Psoas muscle (tissue), 8 donors: ENCODE measurements around the gene CLASP1. TPM values are rescaled to one million over a fixed set of nuclear protein-coding genes. Genes with fewer than 3 reads are reported as not detected.
A peak's percentile ranks its signal among the peaks of the same experiment; 100 is the strongest.

Experiments used
- ATAC-seq, 4 donors: fragments of 200-7000 bp; cut with Tn5 transposase; one replicate each; pipeline ENCODE4 v1.9.1; 2020; ENCODE audit warnings: moderate library complexity in 3 of 4, mild to moderate bottlenecking in 2 of 4
- DNase-seq, 2 donors: peaks; one replicate each; pipeline ENCODE4 v3.0.0-alpha.2; 2020
- H3K27ac ChIP-seq: fragments of 200-600 bp; one replicate; pipeline ENCODE4 v1.8.0; 2022
- H3K27me3 ChIP-seq, 3 donors: fragments of 200-600 bp in 1 of 3; one replicate each; pipeline versions ENCODE4 v1.6.1 to v1.8.0; 2013 to 2022; ENCODE audit warnings: low read length in 2 of 3, mild to moderate bottlenecking in 2 of 3, moderate library complexity in 1 of 3; ENCODE audit not compliant: insufficient read depth in 3 of 3
- H3K36me3 ChIP-seq, 2 donors: fragments of 200-600 bp in 1 of 2; one replicate each; pipeline versions ENCODE4 v1.6.1 to v1.8.0; 2013 to 2022; ENCODE audit warnings: low read depth in 1 of 2, mild to moderate bottlenecking in 1 of 2, moderate library complexity in 1 of 2; ENCODE audit not compliant: insufficient read depth in 1 of 2
- H3K4me1 ChIP-seq: fragments of 200-600 bp; one replicate; pipeline ENCODE4 v1.8.0; 2022
- H3K4me3 ChIP-seq: fragments of 200-600 bp; one replicate; pipeline ENCODE4 v1.8.0; 2022; ENCODE audit warnings: mild to moderate bottlenecking
- H3K9me3 ChIP-seq: fragments of 200-600 bp; one replicate; pipeline ENCODE4 v1.8.0; 2022
- WGBS, 3 donors: extraction: QIAGEN DNeasy Blood & Tissue Kit; methylation state at CpG; one replicate each; pipeline versions ENCODE4 v1.1.6 to v1.1.7; 2013; 5-methylcytosine and 5-hydroxymethylcytosine counted together
- intact Hi-C, 2 donors: fragments of 100-400 bp; cut with DNase I; formaldehyde crosslinking; loops; one replicate each; pipeline versions ENCODE4 v1.11.0 to v1.14.2; 2022
- polyA plus RNA-seq, 3 donors: library from polyadenylated mRNA; stranded (reverse); fragments of 200-250 nt; gene quantifications; one replicate each; pipeline ENCODE4 v1.2.3, GENCODE V29; 2013
- total RNA-seq, 4 donors: library from RNA; stranded (reverse); fragmentation: NEBNext Ultra II Directional in 2 of 4; extraction: Animal tissue kit (Norgen Biotek cat#: 25700) in 2 of 4; gene quantifications; one replicate each; pipeline versions ENCODE4 v1.2.1 to v1.2.4, GENCODE V29; 2021 to 2023
- TF ChIP-seq, protein P1 (sequence below): fragments of 200-600 bp; IDR thresholded peaks from one replicate; pipeline ENCODE4 v1.8.0; 2022; ENCODE audit warnings: antibody characterized with exemption
- donor health status: healthy with polysubstance abuse.
- donor health status: DM: no; HTN: no; CAD: no; lungs with moderate emphysema.
- donor health status: Bipolar disorder and iron deficiency.
- donor health status: healthy.
- donor health status: DM: yes; HTN: yes; CAD: no.
- donor health status: DM: no; HTN: no; CAD: no.
- donor health status: DM: no; HTN: no; CAD: no.
- donor health status: DM: yes; HTN: yes; CAD: no.

The CLASP1 gene
- total and polyA plus RNA-seq, 7 donors: 11.6 to 60.7 (median 38.8) TPM

DNA sequence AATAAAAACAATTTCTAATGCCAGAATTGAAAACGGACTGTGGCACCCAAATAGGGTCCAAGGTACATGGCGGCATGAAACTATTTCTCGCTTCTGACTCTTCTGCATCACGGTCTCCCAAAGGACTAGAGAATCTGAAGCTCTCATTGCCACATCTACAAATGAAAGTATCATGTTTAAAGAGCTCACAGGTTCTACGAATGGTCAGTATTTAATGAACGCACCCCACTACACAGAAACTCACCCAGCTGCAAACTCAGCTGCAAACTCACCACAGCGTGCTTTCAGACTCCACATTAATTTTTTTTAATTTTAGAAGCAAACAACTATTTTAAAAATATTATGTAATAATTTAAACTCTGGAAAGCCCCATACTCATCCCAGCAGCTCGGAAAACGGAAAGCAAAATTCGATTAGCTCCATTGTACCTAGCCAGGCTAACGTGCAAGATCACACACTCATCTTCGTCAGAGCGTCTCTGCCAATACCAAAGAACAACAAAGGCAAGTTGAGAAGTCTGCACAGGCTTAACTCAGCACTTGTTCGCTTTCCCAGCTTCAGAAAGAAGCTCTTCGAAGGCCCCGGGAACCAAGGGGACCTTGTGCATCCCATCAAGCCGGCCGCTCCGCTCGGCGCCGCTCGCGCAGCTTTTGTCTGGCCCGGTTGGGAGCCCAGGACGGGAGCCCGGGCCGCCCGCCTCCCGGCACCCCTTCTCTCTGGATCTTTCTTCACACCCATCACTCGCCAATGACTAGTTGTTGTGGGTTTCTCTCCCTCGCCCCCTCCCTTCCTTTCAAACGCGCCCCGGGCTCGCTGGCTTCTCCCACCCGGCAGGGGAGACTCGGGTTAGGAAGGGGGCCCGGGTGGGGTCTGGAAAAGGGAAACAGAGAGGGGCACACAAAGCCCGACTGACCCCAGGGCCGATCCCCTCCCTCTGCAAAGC is 785 bp downstream of the CLASP1 start:
- DNase-seq: peak; percentile 49 to 72
- peak; percentile 26 to 53 (median 38) for ATAC-seq
- H3K4me3 ChIP-seq: peak overlapping the region; percentile 87
- H3K27ac ChIP-seq: peak overlapping the region; percentile 96
- TF ChIP-seq, protein P1, sequence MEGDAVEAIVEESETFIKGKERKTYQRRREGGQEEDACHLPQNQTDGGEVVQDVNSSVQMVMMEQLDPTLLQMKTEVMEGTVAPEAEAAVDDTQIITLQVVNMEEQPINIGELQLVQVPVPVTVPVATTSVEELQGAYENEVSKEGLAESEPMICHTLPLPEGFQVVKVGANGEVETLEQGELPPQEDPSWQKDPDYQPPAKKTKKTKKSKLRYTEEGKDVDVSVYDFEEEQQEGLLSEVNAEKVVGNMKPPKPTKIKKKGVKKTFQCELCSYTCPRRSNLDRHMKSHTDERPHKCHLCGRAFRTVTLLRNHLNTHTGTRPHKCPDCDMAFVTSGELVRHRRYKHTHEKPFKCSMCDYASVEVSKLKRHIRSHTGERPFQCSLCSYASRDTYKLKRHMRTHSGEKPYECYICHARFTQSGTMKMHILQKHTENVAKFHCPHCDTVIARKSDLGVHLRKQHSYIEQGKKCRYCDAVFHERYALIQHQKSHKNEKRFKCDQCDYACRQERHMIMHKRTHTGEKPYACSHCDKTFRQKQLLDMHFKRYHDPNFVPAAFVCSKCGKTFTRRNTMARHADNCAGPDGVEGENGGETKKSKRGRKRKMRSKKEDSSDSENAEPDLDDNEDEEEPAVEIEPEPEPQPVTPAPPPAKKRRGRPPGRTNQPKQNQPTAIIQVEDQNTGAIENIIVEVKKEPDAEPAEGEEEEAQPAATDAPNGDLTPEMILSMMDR: no peak
- no peaks in the 10 kb centered on the region for H3K27me3 ChIP-seq
- H3K4me1 ChIP-seq: peaks cover 57% of the 10 kb centered on the region
- no peaks in the 10 kb centered on the region for H3K9me3 ChIP-seq
- peaks cover 0 to 12% of the 10 kb centered on the region in 2 donors for H3K36me3 ChIP-seq
- 0 to 1% (median 1%) methylated on average over 36 to 41 of the region's 41 CpGs for WGBS, 3 donors
- intact Hi-C loops: loop anchor here (1.0 to 5.0 kb wide), 5 partner anchors 51 to 118 kb away; partner anchors contain the start of gene RNU4ATAC (in 2 of the 2)

DNA sequence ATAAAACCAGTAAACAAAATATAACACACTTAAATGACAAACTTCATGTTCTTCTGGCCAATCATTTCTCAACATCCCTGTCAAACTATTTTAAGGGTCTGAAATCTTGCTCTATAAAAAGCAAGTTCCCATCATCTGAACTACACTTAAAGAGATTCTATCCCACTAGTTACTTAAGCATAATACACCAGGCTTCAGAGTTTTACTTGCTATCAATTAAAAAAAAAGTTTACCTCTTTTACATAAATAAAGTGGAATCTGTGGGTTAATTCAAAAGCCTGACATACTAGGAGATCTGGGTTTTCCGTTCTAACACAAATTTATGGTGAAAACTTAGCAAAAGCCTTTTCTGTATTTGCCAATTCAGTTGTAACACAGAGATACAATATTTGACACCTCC is 1.9 kb downstream of the CLASP1 start:
- H3K4me1 ChIP-seq: peaks cover 64% of the 10 kb centered on the region
- H3K9me3 ChIP-seq: no peaks in the 10 kb centered on the region
- peaks cover 0 to 4% of the 10 kb centered on the region in 2 donors for H3K36me3 ChIP-seq
- 32 to 54% (median 36%) methylated on average over 1 of the region's 1 CpG for WGBS, 3 donors
- ATAC-seq (peak in 2 of 4 donors; percentile 34 to 48), DNase-seq (no peak)
- H3K4me3 ChIP-seq: peak overlapping the region; percentile 87
- H3K27me3 ChIP-seq: no peaks in the 10 kb centered on the region
- TF ChIP-seq, protein P1: no peak
- peak overlapping the region; percentile 96 for H3K27ac ChIP-seq
- intact Hi-C loops: loop anchor here (5.0 kb wide), 3 partner anchors 50 to 115 kb away; partner anchors contain the start of gene RNU4ATAC (in 1 of the 2)

DNA sequence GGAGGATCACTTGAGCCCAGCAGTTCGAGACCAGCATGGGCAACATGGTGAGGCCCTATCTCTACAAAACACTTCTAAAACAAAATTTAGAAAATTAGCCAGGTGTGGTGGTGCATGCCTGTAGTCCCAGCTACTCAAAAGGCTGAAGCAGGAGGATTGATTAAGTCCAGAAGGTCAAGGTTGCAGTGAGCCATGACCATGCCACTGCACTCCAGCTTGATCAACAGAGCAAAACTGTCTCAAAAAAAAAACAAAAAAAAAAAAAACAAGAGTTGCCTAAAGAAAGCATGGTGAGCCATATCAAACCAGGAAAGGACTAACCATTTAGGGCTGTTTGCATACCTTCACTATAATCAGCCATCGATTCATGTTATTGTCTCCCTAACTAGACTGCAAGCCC is 4.5 kb downstream of the CLASP1 start:
- ATAC-seq (no peak), DNase-seq (no peak)
- 93 to 95% (median 94%) methylated on average over 2 of the region's 2 CpGs for WGBS, 3 donors
- H3K4me3 ChIP-seq: no peak overlapping the region
- intact Hi-C loops: loop anchor here (5.0 kb wide), 4 partner anchors 37 to 112 kb away; partner anchors contain the start of gene RNU4ATAC (in 1 of the 2)
- H3K36me3 ChIP-seq: peaks cover 0 to 3% of the 10 kb centered on the region in 2 donors
- no peaks in the 10 kb centered on the region for H3K27me3 ChIP-seq
- TF ChIP-seq, protein P1: no peak
- peak overlapping the region; percentile 96 for H3K27ac ChIP-seq
- peaks cover 61% of the 10 kb centered on the region for H3K4me1 ChIP-seq
- no peaks in the 10 kb centered on the region for H3K9me3 ChIP-seq

DNA sequence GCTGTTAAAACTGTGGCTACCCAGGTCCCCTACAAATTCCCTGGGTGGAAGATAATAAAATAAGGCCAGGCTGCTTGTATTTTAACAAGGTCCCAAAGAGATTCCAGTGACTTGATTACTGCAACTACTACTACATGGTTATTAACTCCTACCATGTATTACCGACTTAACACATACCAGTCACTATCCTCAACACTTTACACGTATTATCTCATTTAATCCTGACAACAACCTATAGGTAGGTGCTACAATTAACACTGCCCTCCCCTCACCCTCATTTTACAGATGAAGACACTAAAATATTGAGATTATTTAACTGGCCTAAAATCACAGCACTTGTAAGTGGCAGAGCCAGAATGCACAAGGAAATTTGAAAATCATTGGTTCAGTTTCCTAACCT is 5.4 kb downstream of the CLASP1 start:
- Histone ChIP-seq H3K27ac (peak overlapping the region; percentile 96), H3K4me1 (peaks cover 61% of the 10 kb centered on the region), H3K9me3 (no peaks in the 10 kb centered on the region), H3K27me3 (no peaks in the 10 kb centered on the region), H3K36me3 (peaks cover 0 to 3% of the 10 kb centered on the region in 2 donors), H3K4me3 (no peak overlapping the region)
- no peak for ATAC-seq
- no peak for DNase-seq
- intact Hi-C loops: loop anchor here in 1 of 2 donors (5.0 kb wide), 1 partner anchor 37 kb away; no protein-coding TSS in a partner anchor
- TF ChIP-seq, protein P1: no peak
- WGBS, 3 donors: 77 to 81% (median 80%) methylated on average over 2 of the region's 2 CpGs
